ENCODE data around the gene PKHD1. TPM values are rescaled to one million over a fixed set of nuclear protein-coding genes. Genes with fewer than 3 reads are reported as not detected.

The PKHD1 gene
- total RNA-seq, 1 experiment from 2014 or later, result not detected

GRCh38 chr6:51866867-51867266 is 220.5 kb downstream of the PKHD1 start:
- intact Hi-C loops (cut with micrococcal nuclease; ENCODE audit: unreplicated experiment), result no loop called here
- Histone ChIP-seq H3K4me1 (ENCODE audit: control insufficient read depth, insufficient read depth, low read length) (no peaks in the 10 kb centered on the region), H3K36me3 (ENCODE audit: control insufficient read depth, insufficient read depth, low read length) (no peaks in the 10 kb centered on the region), H3K27me3 (ENCODE audit: control insufficient read depth, insufficient read depth, low read length) (no peaks in the 10 kb centered on the region), H3K4me3 (ENCODE audit: low read depth in 2 of 2, low read length in 2 of 2) (no peak overlapping the region), H3K9me3 (ENCODE audit: control insufficient read depth, insufficient read depth, low read depth, low read length) (no peaks in the 10 kb centered on the region), H3K27ac (ENCODE audit: low read length) (no peak overlapping the region)
- ChIA-PET CTCF (no interaction called here), POLR2A (interaction anchor here (0.6 kb wide), 1 partner anchor 53 kb away, joined by 3 read pairs; no protein-coding TSS in a partner anchor)
- DNase-seq (ENCODE audit: low read depth, low spot score), result no peak
- no peak for ATAC-seq
- in situ Hi-C loops (cut with HindIII; ENCODE audit: low pct_unique_long_range_greater_than_20kb, low sequenced_read_pairs), result no loop called here
- BruUV-seq (replicated peaks), result no TSS peak
- TF ChIP-seq TCF7L2 (IDR thresholded peaks at IDR 0.05; ENCODE audit: low read depth, low read length), result no peak
- TF ChIP-seq POLR2AphosphoS5 (IDR thresholded peaks at IDR 0.05; ENCODE audit: low read depth, low read length), result no peak
- TF ChIP-seq REST (IDR thresholded peaks at IDR 0.05; ENCODE audit: insufficient read depth in 1 of 2, low read depth in 2 of 2, low read length in 1 of 2), result no peak
- no peak for TF ChIP-seq CTCF (IDR thresholded peaks at IDR 0.05)
- TF ChIP-seq SIN3A (IDR thresholded peaks at IDR 0.05; ENCODE audit: borderline replicate concordance, insufficient read depth, low read depth, low read length), result no peak

- ATAC-seq (no peak), DNase-seq (ENCODE audit: low read depth, low spot score) (no peak)
- Histone ChIP-seq H3K4me1 (ENCODE audit: control insufficient read depth, insufficient read depth, low read length) (no peaks in the 10 kb centered on the region), H3K9me3 (ENCODE audit: control insufficient read depth, insufficient read depth, low read depth, low read length) (no peaks in the 10 kb centered on the region), H3K4me3 (ENCODE audit: low read depth in 2 of 2, low read length in 2 of 2) (no peak overlapping the region), H3K27me3 (ENCODE audit: control insufficient read depth, insufficient read depth, low read length) (no peaks in the 10 kb centered on the region), H3K36me3 (ENCODE audit: control insufficient read depth, insufficient read depth, low read length) (no peaks in the 10 kb centered on the region), H3K27ac (ENCODE audit: low read length) (no peak overlapping the region)
- in situ Hi-C loops (cut with HindIII; ENCODE audit: low pct_unique_long_range_greater_than_20kb, low sequenced_read_pairs) (no loop called here), intact Hi-C loops (cut with micrococcal nuclease; ENCODE audit: unreplicated experiment) (no loop called here)
- TF ChIP-seq TCF7L2 (IDR thresholded peaks at IDR 0.05; ENCODE audit: low read depth, low read length), result no peak
- TF ChIP-seq SIN3A (IDR thresholded peaks at IDR 0.05; ENCODE audit: borderline replicate concordance, insufficient read depth, low read depth, low read length), result no peak
- TF ChIP-seq CTCF (IDR thresholded peaks at IDR 0.05), result no peak
- TF ChIP-seq REST (IDR thresholded peaks at IDR 0.05; ENCODE audit: insufficient read depth in 1 of 2, low read depth in 2 of 2, low read length in 1 of 2), result no peak
- TF ChIP-seq POLR2AphosphoS5 (IDR thresholded peaks at IDR 0.05; ENCODE audit: low read depth, low read length), result no peak
- CTCF ChIA-PET, result no interaction called here
- POLR2A ChIA-PET, result no interaction called here
- no TSS peak for BruUV-seq (replicated peaks)
These were observed 221.4 kb downstream of the PKHD1 start for GRCh38 chr6:51865996-51866395.
